Activated CD8-positive, alpha-beta T cell treated with anti-CD3 and anti-CD28 coated beads, Interleukin-2, amount 10 ng/mL, durations not matched to agents 7 days and 5 days (primary cell): ENCODE results near the gene CHST12. TPM values are rescaled to one million over a fixed set of nuclear protein-coding genes. Genes with fewer than 3 reads are reported as not detected.
A peak's percentile ranks its signal among the peaks of the same experiment; 100 is the strongest.

Experiments used
- ATAC-seq: fragments of 150-1000 bp; cut with Tn5 transposase; one replicate; pipeline ENCODE4 v1.10.0; 2021; ENCODE audit warnings: moderate library complexity
- CTCF ChIA-PET: fragments of 350-600 bp; sonication (Branson Sonifier 250); formaldehyde crosslinking; loops from one replicate; lab custom pipeline; 2021; ENCODE audit warnings: antibody characterized with exemption; lab: Charles Lee
- POLR2A ChIA-PET: fragments of 350-600 bp; sonication (Branson Sonifier 250); formaldehyde crosslinking; loops from one replicate; lab custom pipeline; 2021; ENCODE audit warnings: antibody characterized with exemption; lab: Charles Lee
- DNase-seq: peaks from one replicate; pipeline ENCODE4 v3.0.0-alpha.2; 2020
- H3K27ac Mint-ChIP-seq: one replicate; pipeline ENCODE4 v1.8.0; 2021; ENCODE audit warnings: mild to moderate bottlenecking, mixed read lengths
- H3K27me3 Mint-ChIP-seq: one replicate; pipeline ENCODE4 v1.8.0; 2021; ENCODE audit warnings: low read depth, mixed read lengths
- H3K36me3 Mint-ChIP-seq: one replicate; pipeline ENCODE4 v1.8.0; 2021; ENCODE audit warnings: low read depth, mixed read lengths
- H3K4me1 Mint-ChIP-seq: one replicate; pipeline ENCODE4 v1.8.0; 2021; ENCODE audit warnings: low read depth, mixed read lengths
- H3K4me3 Mint-ChIP-seq: one replicate; pipeline ENCODE4 v1.8.0; 2021; ENCODE audit warnings: mild to moderate bottlenecking, mixed read lengths
- H3K9me3 Mint-ChIP-seq: one replicate; pipeline ENCODE4 v1.8.0; 2022; ENCODE audit warnings: mixed read lengths; ENCODE audit not compliant: insufficient read depth
- total RNA-seq, 2 experiments: library from RNA; stranded (reverse); gene quantifications; one replicate each; pipeline ENCODE4 v1.2.3, GENCODE V29; 2021

The CHST12 gene
- total RNA-seq, 2 experiments from 2014 or later = 47.9 to 49.0 TPM

DNA sequence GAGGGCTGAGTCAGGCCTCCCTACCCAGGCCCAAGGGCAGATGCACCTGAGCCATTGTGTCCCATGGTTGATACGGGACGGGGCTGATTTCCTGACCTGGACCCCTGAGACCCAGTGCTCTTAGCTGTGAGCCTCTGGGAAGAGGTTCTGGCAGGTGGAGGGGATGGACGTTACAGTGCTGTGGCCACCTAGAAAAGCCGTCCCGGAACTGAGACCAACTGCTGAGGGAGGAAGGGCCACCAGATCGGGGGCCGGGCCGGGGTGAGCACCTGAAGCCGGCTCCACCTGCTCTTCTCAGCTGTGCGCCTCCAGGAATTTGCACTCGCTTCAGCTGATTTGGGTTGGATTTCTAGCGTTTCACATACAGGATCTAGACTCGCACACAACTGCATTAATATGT, 35.4 kb downstream of the CHST12 start:
- ATAC-seq = no peak
- no peak overlapping the region for H3K4me3 Mint-ChIP-seq
- no peaks in the 10 kb centered on the region for H3K27me3 Mint-ChIP-seq
- ChIA-PET POLR2A (no interaction called here), CTCF (no interaction called here)
- H3K36me3 Mint-ChIP-seq = peaks cover 49% of the 10 kb centered on the region
- DNase-seq = no peak
- H3K27ac Mint-ChIP-seq = peak overlapping the region; percentile 51
- no peaks in the 10 kb centered on the region for H3K9me3 Mint-ChIP-seq
- peaks cover 17% of the 10 kb centered on the region for H3K4me1 Mint-ChIP-seq

DNA sequence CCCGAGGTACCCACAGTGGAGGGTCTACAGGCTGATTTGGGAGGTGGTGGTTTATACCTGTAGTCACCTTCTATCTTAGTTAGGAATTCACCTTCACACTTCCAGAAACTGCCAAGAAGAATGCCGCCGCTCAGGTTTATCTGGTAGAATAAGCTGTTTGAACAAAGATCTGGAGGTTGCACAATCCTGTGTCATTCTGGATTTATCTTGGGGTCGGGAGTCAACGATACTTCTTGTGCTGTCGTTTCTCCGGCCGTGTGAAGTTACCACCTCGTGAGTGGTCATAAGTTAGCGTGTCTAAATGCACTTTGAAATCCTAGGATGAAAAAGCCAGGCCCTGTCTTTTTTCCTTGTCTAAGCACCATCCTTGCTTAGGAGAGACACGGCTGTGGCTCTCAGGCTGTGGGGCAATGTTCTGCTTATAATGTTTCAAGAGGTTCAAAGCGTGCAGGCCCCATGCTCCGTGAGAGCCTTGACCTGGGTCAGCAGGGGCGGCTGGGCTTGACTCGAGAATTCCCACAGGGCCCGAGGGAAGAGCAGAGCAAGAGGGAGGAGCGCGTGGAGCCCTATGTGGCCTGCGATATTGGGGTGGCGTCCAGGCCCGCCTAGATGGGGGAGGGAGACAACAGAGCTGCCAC, 37.3 kb downstream of the CHST12 start:
- no peak overlapping the region for H3K4me3 Mint-ChIP-seq
- peaks cover 44% of the 10 kb centered on the region for H3K36me3 Mint-ChIP-seq
- ATAC-seq = no peak
- H3K9me3 Mint-ChIP-seq = no peaks in the 10 kb centered on the region
- no peaks in the 10 kb centered on the region for H3K27me3 Mint-ChIP-seq
- H3K4me1 Mint-ChIP-seq = peaks cover 13% of the 10 kb centered on the region
- ChIA-PET POLR2A (interaction anchor here (1.0 kb wide), 1 partner anchor 9 kb away, joined by 3 read pairs; no protein-coding TSS in a partner anchor), CTCF (no interaction called here)
- H3K27ac Mint-ChIP-seq = no peak overlapping the region
- DNase-seq = no peak

DNA sequence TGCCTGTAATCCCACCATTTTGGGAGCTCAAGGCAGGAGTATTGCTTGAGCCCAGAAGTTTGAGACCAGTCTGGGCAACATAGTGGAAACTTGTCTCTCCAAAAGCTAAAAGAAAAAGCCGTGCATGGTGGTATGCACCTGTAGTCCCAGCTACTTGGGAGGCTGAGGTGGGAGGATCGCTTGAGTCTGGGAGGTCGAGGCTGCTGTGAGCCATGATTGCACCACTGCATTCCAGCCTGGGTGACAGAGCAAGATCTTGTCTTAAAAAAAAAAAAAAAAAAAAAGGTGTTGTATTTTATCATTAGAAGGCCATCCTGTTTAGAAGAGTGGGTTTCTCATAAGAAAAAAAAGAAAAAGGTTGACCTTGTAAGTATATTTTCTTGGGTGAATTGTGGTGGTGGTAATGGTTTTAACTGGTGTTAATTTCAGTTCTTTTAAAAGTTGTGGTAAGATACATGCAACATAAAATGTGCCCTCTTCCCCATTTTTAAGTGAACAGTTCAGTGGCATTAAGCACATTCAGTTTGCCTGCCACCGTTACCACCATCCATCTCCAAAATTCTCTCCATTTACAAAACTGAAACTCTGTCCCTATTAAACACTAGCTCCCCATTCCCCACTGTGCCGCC, 38.1 kb downstream of the CHST12 start:
- ChIA-PET POLR2A (no interaction called here), CTCF (no interaction called here)
- no peak overlapping the region for H3K27ac Mint-ChIP-seq
- no peaks in the 10 kb centered on the region for H3K9me3 Mint-ChIP-seq
- ATAC-seq (no peak), DNase-seq (no peak)
- no peaks in the 10 kb centered on the region for H3K27me3 Mint-ChIP-seq
- H3K36me3 Mint-ChIP-seq = peaks cover 39% of the 10 kb centered on the region
- H3K4me3 Mint-ChIP-seq = no peak overlapping the region
- peaks cover 13% of the 10 kb centered on the region for H3K4me1 Mint-ChIP-seq

DNA sequence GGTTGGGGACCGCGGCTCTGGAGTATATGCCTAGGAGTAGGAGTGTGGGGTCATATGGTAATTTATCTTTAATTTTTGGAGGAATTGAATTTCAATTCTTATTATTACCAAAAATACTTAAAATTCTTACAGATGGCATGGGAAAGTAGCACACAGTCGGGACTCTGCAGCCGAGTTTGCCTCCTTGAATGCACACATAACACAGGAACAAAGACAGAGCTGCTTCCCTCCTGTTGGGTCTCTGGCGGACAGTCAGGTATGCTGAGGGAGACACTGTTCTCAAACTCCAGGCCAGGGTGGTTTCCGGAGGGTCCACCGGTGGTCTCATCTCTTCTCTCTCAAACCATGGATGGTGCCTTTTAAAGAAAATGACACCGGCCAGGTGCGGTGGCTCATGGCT, 40.1 kb downstream of the CHST12 start:
- Mint-ChIP-seq H3K36me3 (peaks cover 31% of the 10 kb centered on the region), H3K27ac (no peak overlapping the region), H3K4me3 (no peak overlapping the region), H3K27me3 (no peaks in the 10 kb centered on the region), H3K4me1 (peaks cover 13% of the 10 kb centered on the region), H3K9me3 (no peaks in the 10 kb centered on the region)
- ATAC-seq (no peak), DNase-seq (no peak)
- ChIA-PET CTCF (no interaction called here), POLR2A (no interaction called here)

DNA sequence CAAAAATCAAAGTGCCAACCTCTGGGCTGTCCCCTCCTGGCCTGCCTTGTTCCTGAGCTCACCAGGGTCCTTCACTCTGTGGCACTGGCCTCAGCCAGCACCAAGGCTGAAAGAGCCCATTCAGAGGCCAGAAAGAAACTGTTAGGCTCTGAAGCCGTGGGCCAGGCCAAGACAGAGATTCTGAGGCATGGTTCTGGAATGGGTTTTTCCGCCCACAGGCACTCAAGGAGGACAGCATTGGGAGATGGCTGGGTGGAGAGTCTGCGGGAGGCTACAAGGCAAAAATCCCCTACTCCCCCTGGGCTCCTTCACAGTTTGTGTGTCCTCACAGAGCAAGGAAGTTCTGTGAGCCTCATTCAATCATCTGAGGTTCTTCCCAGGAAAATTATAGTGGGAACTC, 41.1 kb downstream of the CHST12 start:
- H3K4me1 Mint-ChIP-seq = peaks cover 13% of the 10 kb centered on the region
- no peak overlapping the region for H3K27ac Mint-ChIP-seq
- ChIA-PET POLR2A (no interaction called here), CTCF (no interaction called here)
- no peak overlapping the region for H3K4me3 Mint-ChIP-seq
- ATAC-seq (no peak), DNase-seq (no peak)
- no peaks in the 10 kb centered on the region for H3K9me3 Mint-ChIP-seq
- no peaks in the 10 kb centered on the region for H3K27me3 Mint-ChIP-seq
- peaks cover 25% of the 10 kb centered on the region for H3K36me3 Mint-ChIP-seq

DNA sequence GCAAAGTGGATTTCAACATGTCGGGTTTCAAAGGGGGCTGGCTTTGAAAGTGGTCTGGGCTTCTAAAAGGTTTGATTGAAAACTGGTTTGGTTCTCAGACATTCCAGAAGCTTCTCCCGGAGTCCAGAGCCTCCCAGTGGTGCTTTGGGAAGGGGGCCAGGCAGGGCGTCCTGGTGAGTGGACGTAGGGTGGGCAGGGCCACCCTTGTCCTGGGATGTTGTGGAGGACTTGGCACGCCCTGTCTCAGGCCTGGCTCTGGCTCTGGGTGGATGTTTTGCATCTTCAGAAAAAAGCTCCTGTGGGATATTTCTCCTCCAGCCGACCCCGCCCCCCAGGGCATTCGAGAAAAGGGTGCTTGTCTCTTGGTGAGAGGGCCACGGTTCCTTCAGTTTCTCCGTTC, 41.6 kb downstream of the CHST12 start:
- H3K36me3 Mint-ChIP-seq = peaks cover 23% of the 10 kb centered on the region
- ATAC-seq (no peak), DNase-seq (no peak)
- H3K4me3 Mint-ChIP-seq = no peak overlapping the region
- H3K4me1 Mint-ChIP-seq = peaks cover 13% of the 10 kb centered on the region
- ChIA-PET CTCF (no interaction called here), POLR2A (no interaction called here)
- no peaks in the 10 kb centered on the region for H3K27me3 Mint-ChIP-seq
- H3K9me3 Mint-ChIP-seq = no peaks in the 10 kb centered on the region
- no peak overlapping the region for H3K27ac Mint-ChIP-seq

DNA sequence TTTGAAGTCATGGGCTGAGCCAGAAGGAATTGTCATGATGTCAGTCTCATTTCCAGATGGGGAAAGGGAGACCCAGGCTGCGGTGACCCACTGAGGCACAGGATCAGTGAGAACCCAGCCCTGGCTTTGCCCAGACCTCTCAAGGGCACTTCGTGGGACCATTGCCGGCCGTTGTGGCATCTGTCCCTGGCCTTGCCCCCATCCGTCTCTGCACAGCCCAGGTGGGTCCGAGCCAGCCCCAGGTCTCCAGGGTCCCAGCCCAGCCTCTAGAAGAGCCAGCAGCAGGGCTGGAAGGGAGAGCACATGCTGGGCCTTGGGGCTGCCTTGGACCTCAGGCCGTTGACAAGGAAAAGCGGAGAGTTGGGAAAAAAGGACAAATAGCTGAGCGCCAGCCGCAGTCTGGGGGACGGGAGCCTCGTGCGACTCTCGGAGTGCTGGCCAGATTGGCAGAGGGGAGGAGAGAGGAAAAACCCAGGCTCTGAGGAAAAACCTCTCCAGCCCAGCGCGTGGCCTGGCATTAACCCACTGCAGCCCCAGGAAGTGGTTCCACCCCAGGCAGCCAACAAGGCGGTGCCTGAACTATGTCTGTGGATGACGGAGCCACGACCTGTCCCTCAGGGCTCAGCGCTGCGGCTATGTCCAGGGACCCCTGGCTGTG, 42.6 kb downstream of the CHST12 start:
- ChIA-PET CTCF (no interaction called here), POLR2A (no interaction called here)
- Mint-ChIP-seq H3K36me3 (peaks cover 20% of the 10 kb centered on the region), H3K27me3 (no peaks in the 10 kb centered on the region), H3K27ac (no peak overlapping the region), H3K4me3 (no peak overlapping the region), H3K4me1 (peaks cover 11% of the 10 kb centered on the region), H3K9me3 (no peaks in the 10 kb centered on the region)
- no peak for ATAC-seq
- DNase-seq = no peak

DNA sequence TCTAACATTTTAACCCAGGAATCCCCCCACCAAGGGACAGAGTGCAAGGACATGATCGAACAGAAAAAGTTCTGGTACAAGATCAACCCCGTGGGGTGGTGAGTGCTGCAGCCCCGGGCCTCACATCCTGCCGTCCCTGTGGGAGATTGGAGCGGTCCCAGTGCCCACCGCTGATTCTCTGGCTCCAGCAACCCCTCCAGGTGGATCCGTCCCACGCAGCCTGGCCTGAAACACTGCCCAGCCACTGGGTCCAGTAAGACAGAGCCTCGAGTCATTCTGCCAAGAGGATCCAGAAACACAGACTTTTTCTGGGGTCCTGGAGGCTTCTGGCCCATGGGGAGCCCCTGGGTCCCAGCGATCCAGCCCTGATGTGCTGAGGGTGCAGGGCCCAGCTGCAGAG, 43.3 kb downstream of the CHST12 start:
- ChIA-PET POLR2A (no interaction called here), CTCF (no interaction called here)
- no peaks in the 10 kb centered on the region for H3K9me3 Mint-ChIP-seq
- peaks cover 19% of the 10 kb centered on the region for H3K36me3 Mint-ChIP-seq
- DNase-seq (no peak), ATAC-seq (no peak)
- H3K4me1 Mint-ChIP-seq = peaks cover 11% of the 10 kb centered on the region
- H3K27me3 Mint-ChIP-seq = no peaks in the 10 kb centered on the region
- H3K4me3 Mint-ChIP-seq = no peak overlapping the region
- no peak overlapping the region for H3K27ac Mint-ChIP-seq

DNA sequence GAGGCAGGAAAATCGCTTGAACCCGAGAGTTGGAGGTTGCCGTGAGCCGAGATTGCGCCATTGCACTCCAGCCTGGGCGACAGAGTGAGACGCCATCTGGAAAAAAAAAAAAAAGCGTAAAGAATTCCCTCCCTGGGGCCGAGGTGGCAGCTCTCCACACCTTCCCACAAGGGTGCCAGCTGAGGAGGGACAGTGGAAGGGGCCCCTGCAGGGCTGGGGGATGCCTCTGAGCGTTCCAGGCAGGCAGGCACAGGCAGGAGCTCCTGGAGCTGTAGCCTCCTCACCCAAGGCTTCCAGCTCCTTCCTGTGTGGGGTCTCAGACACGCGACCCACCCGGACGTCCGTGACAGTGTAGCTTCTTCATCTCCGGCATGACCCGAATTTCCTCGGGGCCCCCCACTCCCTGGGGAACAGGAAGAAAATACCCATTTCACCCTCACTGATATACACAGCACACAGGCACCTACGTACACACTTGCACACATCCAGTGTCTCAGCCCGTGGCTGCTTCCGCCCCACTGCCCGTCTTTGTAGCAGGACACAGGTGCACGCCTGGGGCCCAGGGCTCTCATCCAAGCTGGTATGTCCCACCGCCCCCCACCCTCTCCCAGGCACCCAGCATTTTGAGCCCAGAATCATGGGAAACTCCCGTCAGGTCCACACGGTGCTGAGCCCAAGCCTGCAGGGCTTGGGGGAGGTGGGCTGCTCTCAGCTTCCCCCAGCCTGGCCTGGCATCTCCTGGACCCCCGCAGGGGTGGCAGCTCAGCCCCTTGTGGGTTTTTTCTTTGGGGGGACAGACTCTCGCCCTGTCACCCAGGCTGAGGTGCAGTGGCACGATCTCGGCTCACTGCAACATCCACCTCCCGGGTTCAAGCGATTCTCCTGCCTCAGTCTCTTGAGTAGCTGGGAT, 47.0 kb downstream of the CHST12 start:
- ChIA-PET POLR2A (interaction anchor here (1.1 to 1.4 kb wide), 3 partner anchors 10 to 44 kb away, joined by 3 read pairs; no protein-coding TSS in a partner anchor), CTCF (interaction anchor here (0.6 to 2.9 kb wide), 14 partner anchors 15 to 260 kb away, joined by 3 to 45 read pairs (median 4); no protein-coding TSS in a partner anchor)
- peak overlapping the region; percentile 34 for H3K27ac Mint-ChIP-seq
- no peak for DNase-seq
- peaks cover 15% of the 10 kb centered on the region for H3K4me1 Mint-ChIP-seq
- no peaks in the 10 kb centered on the region for H3K9me3 Mint-ChIP-seq
- peaks cover 7% of the 10 kb centered on the region for H3K27me3 Mint-ChIP-seq
- ATAC-seq = no peak
- no peak overlapping the region for H3K4me3 Mint-ChIP-seq
- peaks cover 2% of the 10 kb centered on the region for H3K36me3 Mint-ChIP-seq

DNA sequence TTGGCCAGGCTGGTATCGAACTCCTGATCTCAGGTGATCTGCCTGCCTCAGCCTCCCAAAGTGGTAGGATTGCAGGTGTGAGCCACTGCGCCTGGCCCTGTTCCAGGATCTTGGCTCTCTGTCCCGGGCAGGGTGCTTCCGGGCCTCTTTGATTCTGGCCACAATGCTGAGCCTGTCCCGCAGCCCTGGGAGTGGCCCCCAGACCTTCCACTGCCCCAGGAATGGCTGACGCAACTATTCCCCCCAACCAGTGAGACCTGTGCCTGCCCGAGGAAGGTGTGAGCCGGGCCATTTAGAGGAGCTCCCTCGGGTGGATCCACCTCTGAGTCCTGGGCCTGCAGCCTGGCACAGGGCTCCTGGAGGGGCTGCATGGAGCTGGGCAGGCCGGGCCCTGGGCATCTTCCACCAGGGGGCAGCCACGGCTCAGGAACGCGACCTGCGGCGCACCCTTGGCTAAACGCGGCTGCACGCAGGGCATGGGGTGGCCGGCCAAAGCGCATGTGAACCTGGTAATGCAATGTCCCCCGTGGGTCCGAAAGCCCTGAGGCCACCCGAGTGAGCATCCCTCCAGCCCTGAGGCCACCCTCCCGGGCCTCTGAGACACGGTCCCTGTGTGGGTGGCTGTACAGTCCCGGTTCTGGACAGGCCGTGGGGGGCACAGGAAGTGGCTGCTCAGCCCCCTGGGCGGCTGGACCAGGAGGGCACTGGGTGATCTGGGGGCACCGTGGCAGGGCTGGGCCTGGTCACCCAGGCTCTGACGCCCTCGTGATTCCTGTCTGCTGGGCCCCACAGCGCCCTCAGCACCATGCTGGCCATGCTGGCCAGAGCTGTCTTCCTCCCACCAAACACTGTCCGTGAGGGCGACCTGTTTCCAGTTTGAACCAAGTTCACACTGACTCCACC, 48.0 kb downstream of the CHST12 start:
- POLR2A ChIA-PET = interaction anchor here (0.6 to 1.4 kb wide), 5 partner anchors 18 to 103 kb away, joined by 3 to 5 read pairs (median 4); no protein-coding TSS in a partner anchor
- H3K27ac Mint-ChIP-seq = peak overlapping the region; percentile 15
- no peaks in the 10 kb centered on the region for H3K9me3 Mint-ChIP-seq
- H3K27me3 Mint-ChIP-seq = peaks cover 10% of the 10 kb centered on the region
- no peaks in the 10 kb centered on the region for H3K36me3 Mint-ChIP-seq
- CTCF ChIA-PET = interaction anchor here (0.7 to 2.9 kb wide), 18 partner anchors 14 to 259 kb away, joined by 3 to 45 read pairs (median 4); partner anchors contain the start of gene CHST12
- H3K4me1 Mint-ChIP-seq = peaks cover 15% of the 10 kb centered on the region
- DNase-seq (peak; percentile 82), ATAC-seq (peak; percentile 98)
- peak overlapping the region; percentile 45 for H3K4me3 Mint-ChIP-seq
